HEK293 (cell line): ENCODE measurements around the gene AFF2.

Experiments used
- BCL11A ChIP-seq: fragments of 450-650 bp; formaldehyde crosslinking; IDR thresholded peaks from 2 replicates; pipeline ENCODE4 v1.5.1; 2016; ENCODE audit warnings: low read depth, missing biosample characterization, missing genetic modification characterization
- KLF16 ChIP-seq: fragments of 450-650 bp; formaldehyde crosslinking; IDR thresholded peaks from 2 replicates; pipeline ENCODE4 v1.5.1; 2017; ENCODE audit warnings: missing biosample characterization, missing genetic modification characterization
- OVOL3 ChIP-seq: fragments of 450-650 bp; formaldehyde crosslinking; IDR thresholded peaks from 2 replicates; pipeline ENCODE4 v1.5.1; 2016; ENCODE audit warnings: missing biosample characterization, missing genetic modification characterization
- RBAK ChIP-seq: fragments of 450-650 bp; formaldehyde crosslinking; IDR thresholded peaks from 2 replicates; pipeline ENCODE4 v1.5.1; 2016; ENCODE audit warnings: missing biosample characterization, missing genetic modification characterization
- ZNF146 ChIP-seq: fragments of 450-650 bp; formaldehyde crosslinking; IDR thresholded peaks from 2 replicates; pipeline ENCODE4 v1.5.1; 2016; ENCODE audit warnings: missing biosample characterization, missing genetic modification characterization
- ZNF175 ChIP-seq: fragments of 450-650 bp; formaldehyde crosslinking; IDR thresholded peaks from 2 replicates; pipeline ENCODE4 v1.5.1; 2016; ENCODE audit warnings: missing biosample characterization, missing genetic modification characterization
- ZNF248 ChIP-seq: fragments of 450-650 bp; formaldehyde crosslinking; IDR thresholded peaks from 2 replicates; pipeline ENCODE4 v1.5.1; 2017; ENCODE audit warnings: missing biosample characterization, missing genetic modification characterization
- ZNF274 ChIP-seq, 2 experiments: fragments of 200-500 bp in 1 of 2; fragments of 450-650 bp in 1 of 2; sonication (Bioruptor generic) in 1 of 2; formaldehyde crosslinking in 1 of 2; IDR thresholded peaks; 2 replicates each; pipeline versions ENCODE4 v1.5.1 to v1.6.1; 2014 to 2016; ENCODE audit warnings: borderline replicate concordance in 1 of 2, inconsistent platforms in 1 of 2, low read length in 1 of 2, missing biosample characterization in 1 of 2, missing genetic modification characterization in 1 of 2
- ZNF670 ChIP-seq: fragments of 450-650 bp; formaldehyde crosslinking; IDR thresholded peaks from 2 replicates; pipeline ENCODE4 v1.5.1; 2016; ENCODE audit warnings: missing biosample characterization, missing genetic modification characterization, low read depth
- TF ChIP-seq, protein P1 (sequence below): sonication (generic); formaldehyde crosslinking; IDR thresholded peaks from 2 replicates; pipeline ENCODE4 v1.8.1; 2022; ENCODE audit warnings: mild to moderate bottlenecking, moderate library complexity, missing genetic modification reagents
- TF ChIP-seq, protein P2 (sequence below): fragments of 450-650 bp; formaldehyde crosslinking; IDR thresholded peaks from 2 replicates; pipeline ENCODE4 v1.5.1; 2016; ENCODE audit warnings: missing biosample characterization, missing genetic modification characterization
- TF ChIP-seq, protein P3 (sequence below): fragments of 450-650 bp; formaldehyde crosslinking; IDR thresholded peaks from 2 replicates; pipeline ENCODE4 v1.5.1; 2017; ENCODE audit warnings: missing biosample characterization, missing genetic modification characterization

DNA sequence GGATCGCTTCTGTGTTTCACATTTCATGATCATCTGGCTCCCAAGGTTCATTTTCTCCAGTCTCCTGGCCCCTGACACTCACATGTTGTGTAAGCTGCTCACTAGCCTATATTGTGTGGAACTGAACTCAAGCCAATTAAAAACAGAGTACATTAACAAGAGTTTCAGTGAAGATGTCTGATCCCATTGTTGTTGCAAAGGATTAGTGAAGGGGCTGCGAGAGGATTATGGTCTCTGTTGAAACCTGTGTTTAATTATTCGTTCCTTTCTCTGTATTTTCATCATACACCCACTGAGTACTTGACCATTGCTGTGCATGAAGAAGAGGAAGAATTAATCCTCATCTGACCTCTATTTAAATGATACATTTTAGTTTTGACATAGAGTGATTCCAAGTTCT lies 54.7 kb downstream of the AFF2 start:
- TF ChIP-seq ZNF274 (IDR thresholded peaks at IDR 0.05; ENCODE audit: low read length) (no peak), ZNF274 (tag by site-specific recombination; IDR thresholded peaks at IDR 0.05; ENCODE audit: borderline replicate concordance) (no peak), ZNF146 (tag by site-specific recombination) (no peak), BCL11A (tag by site-specific recombination) (no peak), ZNF670 (tag by site-specific recombination) (no peak), KLF16 (no peak), RBAK (tag by site-specific recombination) (no peak), ZNF248 (no peak), OVOL3 (tag by site-specific recombination) (no peak), ZNF175 (tag by site-specific recombination) (no peak)
- TF ChIP-seq, protein P1, sequence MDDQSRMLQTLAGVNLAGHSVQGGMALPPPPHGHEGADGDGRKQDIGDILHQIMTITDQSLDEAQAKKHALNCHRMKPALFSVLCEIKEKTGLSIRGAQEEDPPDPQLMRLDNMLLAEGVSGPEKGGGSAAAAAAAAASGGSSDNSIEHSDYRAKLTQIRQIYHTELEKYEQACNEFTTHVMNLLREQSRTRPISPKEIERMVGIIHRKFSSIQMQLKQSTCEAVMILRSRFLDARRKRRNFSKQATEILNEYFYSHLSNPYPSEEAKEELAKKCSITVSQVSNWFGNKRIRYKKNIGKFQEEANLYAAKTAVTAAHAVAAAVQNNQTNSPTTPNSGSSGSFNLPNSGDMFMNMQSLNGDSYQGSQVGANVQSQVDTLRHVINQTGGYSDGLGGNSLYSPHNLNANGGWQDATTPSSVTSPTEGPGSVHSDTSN (CRISPR knock-in tag): no peak
- TF ChIP-seq, protein P2, sequence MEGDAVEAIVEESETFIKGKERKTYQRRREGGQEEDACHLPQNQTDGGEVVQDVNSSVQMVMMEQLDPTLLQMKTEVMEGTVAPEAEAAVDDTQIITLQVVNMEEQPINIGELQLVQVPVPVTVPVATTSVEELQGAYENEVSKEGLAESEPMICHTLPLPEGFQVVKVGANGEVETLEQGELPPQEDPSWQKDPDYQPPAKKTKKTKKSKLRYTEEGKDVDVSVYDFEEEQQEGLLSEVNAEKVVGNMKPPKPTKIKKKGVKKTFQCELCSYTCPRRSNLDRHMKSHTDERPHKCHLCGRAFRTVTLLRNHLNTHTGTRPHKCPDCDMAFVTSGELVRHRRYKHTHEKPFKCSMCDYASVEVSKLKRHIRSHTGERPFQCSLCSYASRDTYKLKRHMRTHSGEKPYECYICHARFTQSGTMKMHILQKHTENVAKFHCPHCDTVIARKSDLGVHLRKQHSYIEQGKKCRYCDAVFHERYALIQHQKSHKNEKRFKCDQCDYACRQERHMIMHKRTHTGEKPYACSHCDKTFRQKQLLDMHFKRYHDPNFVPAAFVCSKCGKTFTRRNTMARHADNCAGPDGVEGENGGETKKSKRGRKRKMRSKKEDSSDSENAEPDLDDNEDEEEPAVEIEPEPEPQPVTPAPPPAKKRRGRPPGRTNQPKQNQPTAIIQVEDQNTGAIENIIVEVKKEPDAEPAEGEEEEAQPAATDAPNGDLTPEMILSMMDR (tag by site-specific recombination): no peak
- TF ChIP-seq, protein P3, sequence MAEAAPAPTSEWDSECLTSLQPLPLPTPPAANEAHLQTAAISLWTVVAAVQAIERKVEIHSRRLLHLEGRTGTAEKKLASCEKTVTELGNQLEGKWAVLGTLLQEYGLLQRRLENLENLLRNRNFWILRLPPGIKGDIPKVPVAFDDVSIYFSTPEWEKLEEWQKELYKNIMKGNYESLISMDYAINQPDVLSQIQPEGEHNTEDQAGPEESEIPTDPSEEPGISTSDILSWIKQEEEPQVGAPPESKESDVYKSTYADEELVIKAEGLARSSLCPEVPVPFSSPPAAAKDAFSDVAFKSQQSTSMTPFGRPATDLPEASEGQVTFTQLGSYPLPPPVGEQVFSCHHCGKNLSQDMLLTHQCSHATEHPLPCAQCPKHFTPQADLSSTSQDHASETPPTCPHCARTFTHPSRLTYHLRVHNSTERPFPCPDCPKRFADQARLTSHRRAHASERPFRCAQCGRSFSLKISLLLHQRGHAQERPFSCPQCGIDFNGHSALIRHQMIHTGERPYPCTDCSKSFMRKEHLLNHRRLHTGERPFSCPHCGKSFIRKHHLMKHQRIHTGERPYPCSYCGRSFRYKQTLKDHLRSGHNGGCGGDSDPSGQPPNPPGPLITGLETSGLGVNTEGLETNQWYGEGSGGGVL: no peak
